ENCODE results near the gene PIH1D2.

DNA sequence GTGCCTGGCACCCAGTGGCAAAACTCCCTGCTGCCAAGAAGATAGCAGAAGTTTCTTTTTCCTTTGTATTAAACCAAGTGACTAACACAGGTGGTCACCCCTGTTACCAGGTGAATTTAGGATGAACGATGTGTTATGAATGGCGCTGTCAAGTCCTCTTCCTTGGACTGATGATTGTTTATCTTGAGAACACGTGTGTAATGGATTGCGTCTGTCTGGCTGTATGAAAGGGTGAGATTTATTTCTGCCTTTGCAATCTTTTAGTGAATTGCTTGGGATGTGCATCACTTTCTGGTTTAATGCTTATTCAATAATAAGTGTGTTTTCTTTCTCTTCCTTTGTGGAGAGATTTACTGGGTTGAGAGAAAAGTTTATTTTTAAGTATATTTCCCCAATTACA is 49.3 kb upstream of the PIH1D2 start:
- TF ChIP-seq POLR2A (IDR thresholded peaks at IDR 0.05) (no peak), POLR2AphosphoS5 (IDR thresholded peaks at IDR 0.05) (no peak)
- TF ChIP-seq, protein P1, sequence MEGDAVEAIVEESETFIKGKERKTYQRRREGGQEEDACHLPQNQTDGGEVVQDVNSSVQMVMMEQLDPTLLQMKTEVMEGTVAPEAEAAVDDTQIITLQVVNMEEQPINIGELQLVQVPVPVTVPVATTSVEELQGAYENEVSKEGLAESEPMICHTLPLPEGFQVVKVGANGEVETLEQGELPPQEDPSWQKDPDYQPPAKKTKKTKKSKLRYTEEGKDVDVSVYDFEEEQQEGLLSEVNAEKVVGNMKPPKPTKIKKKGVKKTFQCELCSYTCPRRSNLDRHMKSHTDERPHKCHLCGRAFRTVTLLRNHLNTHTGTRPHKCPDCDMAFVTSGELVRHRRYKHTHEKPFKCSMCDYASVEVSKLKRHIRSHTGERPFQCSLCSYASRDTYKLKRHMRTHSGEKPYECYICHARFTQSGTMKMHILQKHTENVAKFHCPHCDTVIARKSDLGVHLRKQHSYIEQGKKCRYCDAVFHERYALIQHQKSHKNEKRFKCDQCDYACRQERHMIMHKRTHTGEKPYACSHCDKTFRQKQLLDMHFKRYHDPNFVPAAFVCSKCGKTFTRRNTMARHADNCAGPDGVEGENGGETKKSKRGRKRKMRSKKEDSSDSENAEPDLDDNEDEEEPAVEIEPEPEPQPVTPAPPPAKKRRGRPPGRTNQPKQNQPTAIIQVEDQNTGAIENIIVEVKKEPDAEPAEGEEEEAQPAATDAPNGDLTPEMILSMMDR (IDR thresholded peaks at IDR 0.05): no peak

Data from stomach (tissue), 4 donors.